Epithelial cell of esophagus (primary cell): Measurements from ENCODE around the gene SNRNP27.

Experiments used
- DNase-seq: peaks from one replicate; pipeline ENCODE4 v3.0.0; 2010; ENCODE audit warnings: low read depth
- H3K4me3 ChIP-seq: 2 replicates; pipeline ENCODE4 v1.5.1; 2011; ENCODE audit warnings: mild to moderate bottlenecking, low read length, control low read depth
- CTCF ChIP-seq: IDR thresholded peaks from 2 replicates; pipeline ENCODE4 v1.5.1; 2011; ENCODE audit warnings: low read depth, mild to moderate bottlenecking, low read length, control low read depth, inconsistent platforms; ENCODE audit not compliant: insufficient read depth; ENCODE audit errors: missing control alignments

Gene SNRNP27

GRCh38 chr2:69954084-69954483 is 60.3 kb downstream of the SNRNP27 start:
- no peak for TF ChIP-seq CTCF
- no peak overlapping the region for H3K4me3 ChIP-seq
- DNase-seq = no peak
